IPS DF 6.9 (cell line): ENCODE results near the gene PSORS1C1.
"Not testable (repeated sequence)": the region's sequence is repeated elsewhere in the genome, so short reads cannot be mapped to it uniquely, and the experiment has no call there.

Experiments used
- DNase-seq: peaks from one replicate; pipeline ENCODE4 v3.0.0-alpha.2; 2013; ENCODE audit warnings: low read depth, low spot score
- H3K27ac ChIP-seq: one replicate; pipeline ENCODE4 v1.5.1; 2013; ENCODE audit warnings: low read length, control low read depth
- H3K27me3 ChIP-seq: 2 replicates; pipeline ENCODE4 v1.6.1; 2013; ENCODE audit warnings: mild to moderate bottlenecking, low read length; ENCODE audit not compliant: control insufficient read depth, insufficient read depth
- H3K36me3 ChIP-seq: 2 replicates; pipeline ENCODE4 v1.6.1; 2013; ENCODE audit warnings: low read length; ENCODE audit not compliant: control insufficient read depth, insufficient read depth
- H3K4me1 ChIP-seq: 2 replicates; pipeline ENCODE4 v1.6.1; 2013; ENCODE audit warnings: low read length; ENCODE audit not compliant: control insufficient read depth, insufficient read depth
- H3K4me3 ChIP-seq: 2 replicates; pipeline ENCODE4 v1.5.1; 2013; ENCODE audit warnings: mild to moderate bottlenecking, low read length
- H3K9me3 ChIP-seq: 2 replicates; pipeline ENCODE4 v1.6.1; 2013; ENCODE audit warnings: low read length, inconsistent platforms; ENCODE audit not compliant: control insufficient read depth, insufficient read depth
- WGBS: extraction: QIAGEN DNeasy Blood & Tissue Kit; methylation state at CpG from one replicate; pipeline ENCODE4 v1.1.7; 2013; ENCODE audit warnings: mixed read lengths, missing lambda C conversion rate; ENCODE audit not compliant: insufficient read length, insufficient coverage; 5-methylcytosine and 5-hydroxymethylcytosine counted together

PSORS1C1 gene

GRCh38 chr6:31168606-31169005 lies 54.0 kb downstream of the PSORS1C1 start:
- no peak for DNase-seq
- peaks cover 6% of the 10 kb centered on the region for H3K4me1 ChIP-seq
- H3K9me3 ChIP-seq = no peaks in the 10 kb centered on the region
- H3K4me3 ChIP-seq = peak overlapping the region; percentile 94; the same call in 1 of the 2 replicates
- WGBS = no CpG with 5 or more reads among the region's 3 CpGs
- H3K27ac ChIP-seq = no peak overlapping the region
- no peaks in the 10 kb centered on the region for H3K27me3 ChIP-seq
- H3K36me3 ChIP-seq = peaks cover 11% of the 10 kb centered on the region; the same call in 1 of the 2 replicates

GRCh38 chr6:31169123-31169857 lies 54.7 kb downstream of the PSORS1C1 start:
- no peak for DNase-seq
- peaks cover 8% of the 10 kb centered on the region; the same call in 1 of the 2 replicates for H3K36me3 ChIP-seq
- H3K27ac ChIP-seq = no peak overlapping the region
- H3K27me3 ChIP-seq = no peaks in the 10 kb centered on the region
- peak overlapping the region; percentile 94; the same call in 1 of the 2 replicates for H3K4me3 ChIP-seq
- WGBS = no CpG with 5 or more reads among the region's 10 CpGs
- H3K4me1 ChIP-seq = peaks cover 8% of the 10 kb centered on the region
- H3K9me3 ChIP-seq = no peaks in the 10 kb centered on the region

- peak overlapping the region; percentile 94 for H3K4me3 ChIP-seq
- not testable (repeated sequence) for H3K4me1 ChIP-seq, H3K9me3 ChIP-seq, H3K27me3 ChIP-seq, H3K27ac ChIP-seq, H3K36me3 ChIP-seq, DNase-seq
- WGBS = no CpG with 5 or more reads among the region's 23 CpGs
Observed at GRCh38 chr6:31169858-31170599, 55.4 kb downstream of the PSORS1C1 start.

GRCh38 chr6:31170600-31170881 lies 55.9 kb downstream of the PSORS1C1 start, which contains the start of gene POU5F1:
Gene POU5F1 (minus strand): TSS chr6:31170682. CDS start chr6:31170620, 62 bp downstream.
- no peaks in the 10 kb centered on the region for H3K9me3 ChIP-seq
- no peaks in the 10 kb centered on the region for H3K27me3 ChIP-seq
- H3K4me3 ChIP-seq = peak within 1 kb of the TSS; percentile 94
- H3K36me3 ChIP-seq = no peaks in the 10 kb centered on the region; the same call in 1 of the 2 replicates
- peak within 1 kb of the TSS; percentile 41 for H3K27ac ChIP-seq
- WGBS = no CpG with 5 or more reads among the region's 9 CpGs
- no peak for DNase-seq
- peaks cover 8% of the 10 kb centered on the region for H3K4me1 ChIP-seq

GRCh38 chr6:31170987-31171671 lies 56.5 kb downstream of the PSORS1C1 start:
- no peaks in the 10 kb centered on the region; the same call in 1 of the 2 replicates for H3K36me3 ChIP-seq
- H3K4me3 ChIP-seq = no peak overlapping the region
- H3K27ac ChIP-seq = peak overlapping the region; percentile 41
- DNase-seq = no peak
- no CpG with 5 or more reads among the region's 10 CpGs for WGBS
- H3K9me3 ChIP-seq = no peaks in the 10 kb centered on the region
- no peaks in the 10 kb centered on the region for H3K27me3 ChIP-seq
- peaks cover 8% of the 10 kb centered on the region for H3K4me1 ChIP-seq

GRCh38 chr6:31171931-31172905 lies 57.6 kb downstream of the PSORS1C1 start:
- peak overlapping the region; percentile 17; the same call in 1 of the 2 replicates for H3K4me3 ChIP-seq
- H3K4me1 ChIP-seq = peaks cover 8% of the 10 kb centered on the region
- H3K36me3 ChIP-seq = no peaks in the 10 kb centered on the region
- peak overlapping the region; percentile 53 for H3K27ac ChIP-seq
- no CpG with 5 or more reads among the region's 16 CpGs for WGBS
- no peaks in the 10 kb centered on the region for H3K9me3 ChIP-seq
- DNase-seq = peak; percentile 98
- H3K27me3 ChIP-seq = no peaks in the 10 kb centered on the region

GRCh38 chr6:31172973-31173384 lies 58.4 kb downstream of the PSORS1C1 start:
- DNase-seq = peak; percentile 96
- peak overlapping the region; percentile 53 for H3K27ac ChIP-seq
- WGBS = no CpG with 5 or more reads among the region's 5 CpGs

GRCh38 chr6:31173406-31173805 lies 58.8 kb downstream of the PSORS1C1 start:
- Histone ChIP-seq H3K4me1 (peaks cover 8% of the 10 kb centered on the region), H3K9me3 (no peaks in the 10 kb centered on the region), H3K36me3 (no peaks in the 10 kb centered on the region), H3K27me3 (no peaks in the 10 kb centered on the region), H3K4me3 (no peak overlapping the region), H3K27ac (peak overlapping the region; percentile 22)
- DNase-seq = no peak
- no CpG with 5 or more reads among the region's 3 CpGs for WGBS

More at GRCh38 chr6:31172973-31173384, 58.4 kb downstream of the PSORS1C1 start:
- Histone ChIP-seq H3K27me3 (no peaks in the 10 kb centered on the region), H3K9me3 (no peaks in the 10 kb centered on the region), H3K4me3 (peak overlapping the region; percentile 17; the same call in 1 of the 2 replicates), H3K36me3 (no peaks in the 10 kb centered on the region), H3K4me1 (peaks cover 8% of the 10 kb centered on the region)

- Histone ChIP-seq H3K4me1 (peaks cover 8% of the 10 kb centered on the region), H3K27ac (no peak overlapping the region), H3K36me3 (no peaks in the 10 kb centered on the region), H3K27me3 (no peaks in the 10 kb centered on the region), H3K4me3 (no peak overlapping the region), H3K9me3 (no peaks in the 10 kb centered on the region)
- WGBS = no CpG with 5 or more reads among the region's 5 CpGs
- no peak for DNase-seq
Observed at GRCh38 chr6:31174378-31174777, 59.8 kb downstream of the PSORS1C1 start.
